Peyer's patch (tissue), 4 donors: Measurements from ENCODE around the gene DPF3. TPM values are rescaled to one million over a fixed set of nuclear protein-coding genes. Genes with fewer than 3 reads are reported as not detected.

Experiments used
- DNase-seq, 3 donors: peaks; one replicate each; pipeline ENCODE4 v3.0.0-alpha.2; 2017 to 2019
- H3K27ac ChIP-seq, 4 donors: fragments of 200-600 bp; sonication (generic); one replicate each; pipeline ENCODE4 v1.5.1; 2016 to 2019
- H3K27me3 ChIP-seq, 2 donors: fragments of 200-600 bp; sonication (generic); one replicate each; pipeline ENCODE4 v1.5.1; 2019
- H3K36me3 ChIP-seq, 3 donors: fragments of 200-600 bp; sonication (generic); one replicate each; pipeline ENCODE4 v1.5.1; 2016 to 2019
- H3K4me1 ChIP-seq, 4 donors: fragments of 200-600 bp; sonication (generic); one replicate each; pipeline ENCODE4 v1.5.1; 2016 to 2019
- H3K4me3 ChIP-seq, 4 donors: fragments of 200-600 bp; sonication (generic); 1 replicate in 3 of 4; 2 replicates in 1 of 4; pipeline ENCODE4 v1.5.1; 2016 to 2019; ENCODE audit warnings: mild to moderate bottlenecking in 1 of 4
- H3K9me3 ChIP-seq, 4 donors: fragments of 200-600 bp; sonication (generic); one replicate each; pipeline ENCODE4 v1.5.1; 2016 to 2019; ENCODE audit warnings: mild to moderate bottlenecking in 1 of 4
- CTCF ChIP-seq, 6 experiments: fragments of 450-650 bp in 4 of 6; fragments of 200-600 bp in 2 of 6; sonication (generic) in 1 of 6; IDR thresholded peaks; one replicate each; pipeline ENCODE4 v1.5.1; 2017 to 2019; ENCODE audit warnings: antibody characterized with exemption in 6 of 6, mild to moderate bottlenecking in 3 of 6, moderate library complexity in 1 of 6
- POLR2A ChIP-seq, 2 donors: fragments of 450-650 bp; IDR thresholded peaks; one replicate each; pipeline ENCODE4 v1.5.1; 2017; ENCODE audit warnings: antibody characterized with exemption in 2 of 2, mild to moderate bottlenecking in 2 of 2, moderate library complexity in 2 of 2
- total RNA-seq, 4 donors: library from RNA; depleted of rRNA; stranded (reverse); fragments of >200 nt; gene quantifications; one replicate each; pipeline ENCODE4 v1.1.0, GENCODE V29; 2016

Gene DPF3
- total RNA-seq, 4 donors from 2014 or later, result 10.7 to 25.6 (median 17.9) TPM

- no peak for DNase-seq
- Histone ChIP-seq H3K27me3 (no peaks in the 10 kb centered on the region), H3K27ac (no peak overlapping the region), H3K4me3 (no peak overlapping the region), H3K9me3 (no peaks in the 10 kb centered on the region), H3K4me1 (peaks cover 0 to 9% (median 0%) of the 10 kb centered on the region in 4 donors), H3K36me3 (no peaks in the 10 kb centered on the region)
- TF ChIP-seq CTCF (IDR thresholded peaks at IDR 0.05) (no peak), POLR2A (IDR thresholded peaks at IDR 0.05) (no peak)
Observed at GRCh38 chr14:72825486-72825885, 68.4 kb downstream of the DPF3 start.

- Histone ChIP-seq H3K27me3 (no peaks in the 10 kb centered on the region), H3K4me1 (peaks cover 0 to 6% (median 0%) of the 10 kb centered on the region in 4 donors), H3K4me3 (no peak overlapping the region), H3K27ac (no peak overlapping the region), H3K36me3 (no peaks in the 10 kb centered on the region), H3K9me3 (peaks cover 0 to 2% (median 0%) of the 10 kb centered on the region in 4 donors)
- no peak for DNase-seq
- TF ChIP-seq POLR2A (IDR thresholded peaks at IDR 0.05) (no peak), CTCF (IDR thresholded peaks at IDR 0.05) (no peak)
Observed at GRCh38 chr14:72824051-72824450, 69.8 kb downstream of the DPF3 start.

DNA sequence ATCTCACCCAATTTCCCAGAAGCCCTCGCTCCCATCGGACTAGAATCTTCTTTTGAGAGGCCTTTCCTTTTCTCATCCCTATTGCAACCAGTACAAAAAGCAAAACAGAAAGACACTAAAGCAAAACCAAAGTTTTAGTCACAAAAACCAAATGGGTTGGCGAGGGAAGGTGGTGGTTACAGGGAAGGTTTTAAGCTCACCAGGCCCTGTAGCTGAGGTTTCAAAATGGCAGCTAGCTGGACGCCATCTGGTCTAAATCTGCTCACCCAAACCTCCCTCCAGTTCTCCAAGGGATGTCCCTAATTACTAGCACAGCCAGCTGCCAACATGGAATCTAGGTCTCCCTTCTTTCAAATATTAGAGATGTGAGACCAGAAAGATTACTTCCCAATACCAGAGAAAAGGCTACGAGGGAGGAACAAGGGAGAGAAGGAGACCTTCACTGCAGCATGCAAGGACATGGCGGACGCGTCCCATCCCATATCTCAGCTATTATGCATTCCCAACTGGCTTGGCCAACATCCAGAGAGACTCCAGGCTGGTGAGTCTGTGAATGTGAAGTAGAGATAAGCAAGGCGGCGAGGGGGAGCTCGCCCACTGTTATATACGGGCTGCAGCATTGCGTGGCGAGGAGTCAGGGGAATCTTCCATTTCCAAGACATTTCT lies 70.8 kb downstream of the DPF3 start:
- DNase-seq, result no peak
- TF ChIP-seq POLR2A (IDR thresholded peaks at IDR 0.05) (no peak), CTCF (IDR thresholded peaks at IDR 0.05) (no peak)
- H3K27me3 ChIP-seq, result no peaks in the 10 kb centered on the region
- H3K36me3 ChIP-seq, result no peaks in the 10 kb centered on the region
- no peaks in the 10 kb centered on the region for H3K4me1 ChIP-seq
- peaks cover 0 to 4% (median 0%) of the 10 kb centered on the region in 4 donors for H3K9me3 ChIP-seq
- no peak overlapping the region for H3K4me3 ChIP-seq
- no peak overlapping the region for H3K27ac ChIP-seq

- Histone ChIP-seq H3K27me3 (no peaks in the 10 kb centered on the region), H3K4me1 (no peaks in the 10 kb centered on the region), H3K36me3 (no peaks in the 10 kb centered on the region), H3K4me3 (no peak overlapping the region), H3K27ac (no peak overlapping the region), H3K9me3 (peaks cover 0 to 4% (median 0%) of the 10 kb centered on the region in 4 donors)
- DNase-seq, result no peak
- TF ChIP-seq CTCF (IDR thresholded peaks at IDR 0.05) (no peak), POLR2A (IDR thresholded peaks at IDR 0.05) (no peak)
Observed at GRCh38 chr14:72818998-72819397, 74.9 kb downstream of the DPF3 start.

DNA sequence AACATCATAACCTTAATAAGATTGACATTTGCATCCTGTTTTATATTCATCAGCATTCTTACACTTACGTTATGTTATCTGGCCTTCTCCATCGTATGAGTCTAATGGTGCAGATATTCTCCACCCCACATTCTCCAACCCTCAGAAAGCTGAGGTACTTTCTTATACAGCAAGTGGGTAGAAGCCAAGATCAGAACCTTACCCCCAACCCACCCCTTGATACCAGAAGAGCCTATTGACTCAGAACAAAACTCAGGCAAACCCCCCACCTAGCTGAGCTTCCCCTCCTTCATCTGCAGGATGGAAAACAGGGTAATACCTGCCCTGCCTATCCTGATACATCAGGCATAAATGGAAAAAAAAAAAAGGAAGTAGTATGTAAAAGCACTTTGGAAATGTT lies 77.6 kb downstream of the DPF3 start:
- Histone ChIP-seq H3K27me3 (no peaks in the 10 kb centered on the region), H3K4me1 (no peaks in the 10 kb centered on the region), H3K4me3 (no peak overlapping the region), H3K36me3 (no peaks in the 10 kb centered on the region), H3K9me3 (peaks cover 0 to 4% (median 0%) of the 10 kb centered on the region in 4 donors), H3K27ac (no peak overlapping the region)
- no peak for TF ChIP-seq CTCF (IDR thresholded peaks at IDR 0.05)
- no peak for TF ChIP-seq POLR2A (IDR thresholded peaks at IDR 0.05)
- no peak for DNase-seq
